Right lobe of liver (tissue), 6 donors: ENCODE measurements around the gene OR1B1. TPM values are rescaled to one million over a fixed set of nuclear protein-coding genes. Genes with fewer than 3 reads are reported as not detected.
A peak's percentile ranks its signal among the peaks of the same experiment; 100 is the strongest.
"Not testable (repeated sequence)": the region's sequence is repeated elsewhere in the genome, so short reads cannot be mapped to it uniquely, and the experiment has no call there.

ENCODE experiments used
- ATAC-seq, 4 donors: fragments of 200-7000 bp; cut with Tn5 transposase; one replicate each; pipeline ENCODE4 v1.9.1; 2020; ENCODE audit warnings: mild to moderate bottlenecking in 4 of 4, moderate library complexity in 4 of 4
- DNase-seq, 3 donors: peaks; one replicate each; pipeline ENCODE4 v3.0.0-alpha.2; 2020
- H3K27ac ChIP-seq, 3 donors: fragments of 200-600 bp; one replicate each; pipeline ENCODE4 v1.8.0; 2022
- H3K27me3 ChIP-seq, 2 donors: fragments of 200-600 bp; one replicate each; pipeline ENCODE4 v1.8.0; 2022
- H3K36me3 ChIP-seq, 4 donors: fragments of 200-600 bp; sonication (generic) in 1 of 4; one replicate each; pipeline versions ENCODE4 v1.5.1 to v1.8.0; 2017 to 2022; ENCODE audit warnings: control low read depth in 1 of 4
- H3K4me1 ChIP-seq, 4 donors: fragments of 200-600 bp; sonication (generic) in 1 of 4; one replicate each; pipeline versions ENCODE4 v1.5.1 to v1.8.0; 2017 to 2022; ENCODE audit warnings: control low read depth in 1 of 4
- H3K4me3 ChIP-seq, 3 donors: fragments of 200-600 bp; one replicate each; pipeline ENCODE4 v1.8.0; 2022
- H3K9me3 ChIP-seq, 4 donors: fragments of 200-600 bp; sonication (generic) in 1 of 4; one replicate each; pipeline versions ENCODE4 v1.5.1 to v1.8.0; 2017 to 2022; ENCODE audit warnings: control low read depth in 1 of 4
- POLR2A ChIP-seq: fragments of 450-650 bp; IDR thresholded peaks from one replicate; pipeline ENCODE4 v1.6.1; 2017; ENCODE audit warnings: antibody characterized with exemption, mild to moderate bottlenecking
- WGBS: methylation state at CpG from one replicate; pipeline ENCODE4 v1.1.6; 2018; ENCODE audit warnings: low coverage, low lambda C conversion rate; ENCODE audit not compliant: insufficient coverage; ENCODE audit errors: missing lambda C conversion rate; 5-methylcytosine and 5-hydroxymethylcytosine counted together
- intact Hi-C, 2 donors: fragments of 100-400 bp; cut with DNase I; formaldehyde crosslinking; loops; one replicate each; pipeline versions ENCODE4 v1.11.2 to v1.14.1; 2022
- total RNA-seq, 6 experiments: library from RNA; depleted of rRNA in 2 of 6; stranded (reverse); fragments of >200 nt in 2 of 6; fragmentation: NEBNext Ultra II Directional in 3 of 6; extraction: Animal tissue kit (Norgen Biotek cat#: 25700) in 3 of 6; gene quantifications; one replicate each; pipeline versions ENCODE4 v1.1.0 to v1.2.4, GENCODE V29; 2016 to 2023
- TF ChIP-seq, protein P1 (sequence below), 4 donors: fragments of 200-600 bp in 3 of 4; fragments of 450-650 bp in 1 of 4; IDR thresholded peaks; one replicate each; pipeline versions ENCODE4 v1.5.1 to v1.8.0; 2016 to 2022; ENCODE audit warnings: antibody characterized with exemption in 4 of 4, mild to moderate bottlenecking in 2 of 4
- donor health status: DM: no; HTN: yes; CAD: no.
- donor health status: DM: no; HTN: no; CAD: no.
- donor health status: DM: no; HTN: no; CAD: no.
- donor health status: DM: no; HTN: yes; CAD: no.
- donor health status: DM: no; HTN: yes; CAD: no.

Gene OR1B1
- total RNA-seq, 6 experiments from 2014 or later: not detected

DNA sequence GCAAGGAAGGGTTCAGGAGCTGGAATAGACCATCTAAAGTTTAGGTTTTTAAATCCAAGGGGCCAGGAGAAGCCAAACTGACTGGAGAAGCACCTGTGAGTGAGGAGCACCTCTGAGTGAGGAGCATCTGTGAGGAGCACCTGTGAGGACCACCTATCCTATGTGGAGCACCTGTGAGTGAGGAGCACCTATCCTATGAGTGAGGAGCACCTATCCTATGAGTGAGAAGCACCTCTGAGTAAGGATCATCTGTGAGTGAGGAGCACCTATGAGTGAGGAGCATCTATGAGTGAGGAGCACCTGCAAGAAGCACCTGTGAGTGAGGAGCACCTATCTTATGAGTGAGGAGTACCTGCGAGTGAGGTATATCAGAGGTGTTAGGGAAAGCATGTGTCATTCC, 50.8 kb downstream of the OR1B1 start:
- no peaks in the 10 kb centered on the region for H3K36me3 ChIP-seq
- H3K27me3 ChIP-seq: no peaks in the 10 kb centered on the region
- no peaks in the 10 kb centered on the region for H3K4me1 ChIP-seq
- no peak for TF ChIP-seq POLR2A
- TF ChIP-seq, protein P1, sequence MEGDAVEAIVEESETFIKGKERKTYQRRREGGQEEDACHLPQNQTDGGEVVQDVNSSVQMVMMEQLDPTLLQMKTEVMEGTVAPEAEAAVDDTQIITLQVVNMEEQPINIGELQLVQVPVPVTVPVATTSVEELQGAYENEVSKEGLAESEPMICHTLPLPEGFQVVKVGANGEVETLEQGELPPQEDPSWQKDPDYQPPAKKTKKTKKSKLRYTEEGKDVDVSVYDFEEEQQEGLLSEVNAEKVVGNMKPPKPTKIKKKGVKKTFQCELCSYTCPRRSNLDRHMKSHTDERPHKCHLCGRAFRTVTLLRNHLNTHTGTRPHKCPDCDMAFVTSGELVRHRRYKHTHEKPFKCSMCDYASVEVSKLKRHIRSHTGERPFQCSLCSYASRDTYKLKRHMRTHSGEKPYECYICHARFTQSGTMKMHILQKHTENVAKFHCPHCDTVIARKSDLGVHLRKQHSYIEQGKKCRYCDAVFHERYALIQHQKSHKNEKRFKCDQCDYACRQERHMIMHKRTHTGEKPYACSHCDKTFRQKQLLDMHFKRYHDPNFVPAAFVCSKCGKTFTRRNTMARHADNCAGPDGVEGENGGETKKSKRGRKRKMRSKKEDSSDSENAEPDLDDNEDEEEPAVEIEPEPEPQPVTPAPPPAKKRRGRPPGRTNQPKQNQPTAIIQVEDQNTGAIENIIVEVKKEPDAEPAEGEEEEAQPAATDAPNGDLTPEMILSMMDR (IDR thresholded peaks at IDR 0.05): no peak
- DNase-seq (no peak), ATAC-seq (no peak)
- no peak overlapping the region for H3K4me3 ChIP-seq
- H3K9me3 ChIP-seq: no peaks in the 10 kb centered on the region
- H3K27ac ChIP-seq: no peak overlapping the region
- 50% methylated on average over 1 of the region's 1 CpG for WGBS
- intact Hi-C loops: no loop called here

DNA sequence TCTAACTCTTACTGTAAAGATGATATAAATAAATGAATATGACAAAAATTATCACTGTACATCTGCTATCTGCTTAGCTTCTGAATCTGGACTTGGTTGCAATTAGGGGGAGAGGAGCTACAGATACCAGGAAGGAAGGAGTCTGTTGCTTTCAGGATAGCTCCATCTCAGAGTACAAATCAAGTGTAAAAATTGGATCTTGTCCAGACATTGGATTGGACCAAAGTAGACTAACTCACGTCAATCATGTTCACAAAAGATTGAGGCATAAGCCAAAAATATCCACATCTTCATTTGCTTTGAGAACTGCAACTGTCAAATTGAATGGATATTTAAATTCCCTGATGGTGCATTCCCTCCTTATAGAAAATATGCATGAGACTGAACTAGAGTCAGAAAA, 51.7 kb downstream of the OR1B1 start:
- no peak overlapping the region for H3K27ac ChIP-seq
- DNase-seq (no peak), ATAC-seq (no peak)
- no peak overlapping the region for H3K4me3 ChIP-seq
- 10% methylated on average over 1 of the region's 1 CpG for WGBS
- intact Hi-C loops: no loop called here
- H3K36me3 ChIP-seq: no peaks in the 10 kb centered on the region
- no peaks in the 10 kb centered on the region for H3K27me3 ChIP-seq
- TF ChIP-seq POLR2A: no peak
- TF ChIP-seq, protein P1 (IDR thresholded peaks at IDR 0.05): no peak
- H3K9me3 ChIP-seq: no peaks in the 10 kb centered on the region
- H3K4me1 ChIP-seq: no peaks in the 10 kb centered on the region

DNA sequence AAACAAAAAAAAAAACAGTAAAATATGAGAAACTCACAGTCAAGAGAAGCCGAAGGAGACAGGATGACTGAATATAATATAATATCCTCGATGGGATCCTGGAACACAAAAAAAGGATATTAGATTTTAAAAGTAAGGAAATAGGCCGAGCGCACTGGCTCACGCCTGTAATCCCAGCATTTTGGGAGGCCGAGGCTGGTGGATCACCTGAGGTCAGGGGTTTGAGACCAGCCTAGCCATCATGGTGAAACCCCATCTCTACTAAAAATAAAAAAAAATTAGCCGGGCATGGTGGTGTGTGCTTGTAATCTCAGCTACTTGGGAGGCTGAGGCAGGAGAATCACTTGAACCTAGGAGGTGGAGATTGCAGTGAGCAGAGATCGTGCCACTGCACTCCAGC, 74.1 kb downstream of the OR1B1 start, which contains the start of gene OR1L8:
Gene OR1L8, minus strand, starts transcription at position 101 of the 400 bp plus-strand sequence. CDS start 14,907 bp downstream, outside the sequence.
- DNase-seq, H3K4me1 ChIP-seq, H3K27me3 ChIP-seq, ATAC-seq, H3K27ac ChIP-seq, H3K9me3 ChIP-seq, intact Hi-C loops, H3K36me3 ChIP-seq, H3K4me3 ChIP-seq: not testable (repeated sequence)
- WGBS: 68% methylated on average over 7 of the region's 8 CpGs

DNA sequence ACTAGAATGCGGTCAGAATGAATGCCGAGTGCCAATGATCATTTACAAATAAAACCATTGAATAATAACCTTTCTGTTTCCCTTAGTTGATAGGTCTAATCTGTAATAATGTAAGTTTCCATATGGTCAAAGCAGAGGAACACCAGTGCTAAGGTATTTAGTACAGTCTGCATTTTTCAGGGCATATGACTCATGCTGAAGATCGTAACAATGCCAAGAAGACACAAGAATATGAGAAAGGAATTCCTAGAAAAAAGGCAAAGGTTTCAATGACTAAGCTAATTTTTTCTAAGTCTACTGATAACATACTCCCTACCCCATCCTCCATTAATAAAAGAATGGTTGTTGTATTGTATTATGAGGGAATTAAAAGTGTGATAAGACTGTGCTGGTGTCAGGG, 77.1 kb downstream of the OR1B1 start:
- H3K9me3 ChIP-seq: no peaks in the 10 kb centered on the region
- intact Hi-C loops: no loop called here
- 78% methylated on average over 3 of the region's 3 CpGs for WGBS
- no peaks in the 10 kb centered on the region for H3K27me3 ChIP-seq
- no peak for DNase-seq
- ATAC-seq: peak in 3 of 4 donors; percentile 39 to 77 (median 66)
- TF ChIP-seq POLR2A: no peak
- TF ChIP-seq, protein P1 (IDR thresholded peaks at IDR 0.05): no peak
- H3K4me1 ChIP-seq: no peaks in the 10 kb centered on the region
- H3K36me3 ChIP-seq: no peaks in the 10 kb centered on the region
- H3K27ac ChIP-seq: no peak overlapping the region
- H3K4me3 ChIP-seq: no peak overlapping the region

DNA sequence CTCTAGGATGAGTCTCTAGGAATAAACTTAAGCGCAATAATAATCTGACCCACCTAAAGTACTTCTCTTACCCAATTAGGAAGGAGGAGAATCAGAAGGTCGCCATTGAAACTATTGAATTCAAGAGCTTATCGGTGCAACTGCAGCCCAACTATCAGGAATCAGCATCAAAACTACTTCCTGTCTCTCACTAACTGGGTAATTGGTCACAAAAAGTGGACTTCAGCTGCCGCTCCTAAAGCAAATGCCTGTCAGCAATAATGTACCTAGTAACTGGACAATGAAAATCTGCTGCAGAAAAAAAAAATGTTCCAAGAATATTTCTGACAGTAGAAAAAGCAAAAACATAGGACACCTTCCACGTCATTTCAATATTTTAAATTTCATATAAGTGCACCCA, 77.6 kb downstream of the OR1B1 start:
- DNase-seq (no peak), ATAC-seq (no peak)
- Histone ChIP-seq H3K4me1 (no peaks in the 10 kb centered on the region), H3K27ac (no peak overlapping the region), H3K4me3 (no peak overlapping the region), H3K27me3 (no peaks in the 10 kb centered on the region), H3K9me3 (no peaks in the 10 kb centered on the region), H3K36me3 (no peaks in the 10 kb centered on the region)
- 56% methylated on average over 5 of the region's 5 CpGs for WGBS
- intact Hi-C loops: no loop called here
- TF ChIP-seq, protein P1 (IDR thresholded peaks at IDR 0.05): no peak

Other genes starting within 250 kb of the OR1B1 start
- gene OR1J1, start 179.7 kb downstream of the OR1B1 start, total RNA-seq: not detected
- gene OR1J2, start 146.8 kb downstream of the OR1B1 start, total RNA-seq: not detected
- gene OR1J4, start 138.5 kb downstream of the OR1B1 start, total RNA-seq: not detected
- not detected for gene OR1N1, start 130.3 kb downstream of the OR1B1 start, total RNA-seq
- gene OR1N2, start 104.5 kb downstream of the OR1B1 start, total RNA-seq: not detected
- gene OR1L8, start 74.2 kb downstream of the OR1B1 start, total RNA-seq: not detected
- gene OR1Q1, start 42.9 kb downstream of the OR1B1 start, total RNA-seq: not detected
- not detected for gene OR1L1, start 4.1 kb upstream of the OR1B1 start, total RNA-seq
- not detected for gene OR1L3, start 17.5 kb upstream of the OR1B1 start, total RNA-seq
- gene OR1L4, start 66.4 kb upstream of the OR1B1 start, total RNA-seq: not detected
- gene OR1L6, start 84.7 kb upstream of the OR1B1 start, total RNA-seq: not detected
- not detected for gene OR5C1, start 131.3 kb upstream of the OR1B1 start, total RNA-seq
- not detected for gene OR1K1, start 142.5 kb upstream of the OR1B1 start, total RNA-seq
- gene PDCL, start 171.0 kb upstream of the OR1B1 start, total RNA-seq: 1 to 10 TPM; 3.5 to 7.5 (median 4.8) TPM
- gene RC3H2, start 247.7 kb upstream of the OR1B1 start, total RNA-seq: 10 to 100 TPM; 14.1 to 20.7 (median 19.4) TPM